Stimulated activated CD4-positive, alpha-beta T cell treated with anti-CD3 and anti-CD28 coated beads, Interleukin-4, amount 100 ng/mL, for 24 hours (primary cell): Measurements from ENCODE around the gene EFNA4.

Experiments used
- DNase-seq: peaks from one replicate; pipeline ENCODE4 v3.0.0-alpha.2; 2020

The EFNA4 gene

GRCh38 chr1:155075535-155075934 is 12.0 kb downstream of the EFNA4 start:
- no peak for DNase-seq

- DNase-seq = no peak
Observed at GRCh38 chr1:155076371-155076770, 12.8 kb downstream of the EFNA4 start.

- DNase-seq = no peak
Observed at GRCh38 chr1:155077346-155077745, 13.8 kb downstream of the EFNA4 start.

GRCh38 chr1:155077758-155078445 is 14.4 kb downstream of the EFNA4 start:
- no peak for DNase-seq

- peak; percentile 59 for DNase-seq
Observed at GRCh38 chr1:155078469-155079209, 15.1 kb downstream of the EFNA4 start, which contains the start of gene EFNA3. TSS of gene EFNA3 (plus strand) at chr1:155078837. CDS start at chr1:155078942, 105 bp downstream.

GRCh38 chr1:155079210-155079486 is 15.6 kb downstream of the EFNA4 start:
- DNase-seq = no peak

GRCh38 chr1:155079487-155080311 is 16.2 kb downstream of the EFNA4 start:
- no peak for DNase-seq

- peak; percentile 33 for DNase-seq
Observed at GRCh38 chr1:155080312-155081228, 17.0 kb downstream of the EFNA4 start.

GRCh38 chr1:155081472-155082300 is 18.1 kb downstream of the EFNA4 start:
- DNase-seq = no peak

GRCh38 chr1:155082301-155083051 is 18.9 kb downstream of the EFNA4 start:
- no peak for DNase-seq

GRCh38 chr1:155083052-155083541 is 19.6 kb downstream of the EFNA4 start:
- no peak for DNase-seq

GRCh38 chr1:155083865-155084721 is 20.6 kb downstream of the EFNA4 start:
- DNase-seq = no peak

GRCh38 chr1:155084722-155085503 is 21.4 kb downstream of the EFNA4 start:
- DNase-seq = peak; percentile 90

GRCh38 chr1:155085504-155086127 is 22.1 kb downstream of the EFNA4 start:
- peak; percentile 82 for DNase-seq

- DNase-seq = peak; percentile 81
Observed at GRCh38 chr1:155086128-155086741, 22.7 kb downstream of the EFNA4 start.

GRCh38 chr1:155086856-155087535 is 23.5 kb downstream of the EFNA4 start:
- no peak for DNase-seq
